H54 (cell line): Measurements from ENCODE around the gene OR5K1.

ENCODE experiments used
- DNase-seq: peaks from one replicate; pipeline ENCODE4 v3.0.0; 2011; ENCODE audit warnings: low spot score, mixed read lengths; ENCODE audit not compliant: insufficient read length
- FAIRE-seq: peaks from 3 replicates; lab custom pipeline; 2011; peaks lifted over from hg19 to GRCh38; lab: Jason Lieb, UNC
- POLR2A ChIP-seq: IDR thresholded peaks from 2 replicates; pipeline ENCODE4 v1.6.1; 2011; ENCODE audit warnings: low read depth, mild to moderate bottlenecking, low read length

OR5K1 gene

GRCh38 chr3:98497381-98497780, 34.4 kb downstream of the OR5K1 start, which contains the start of gene OR5K2:
OR5K2 (plus strand) TSS chr3:98497681; CDS start chr3:98497681, 0 bp downstream.
- no peak for FAIRE-seq
- no peak for DNase-seq
- no peak for TF ChIP-seq POLR2A

GRCh38 chr3:98500019-98500418, 37.0 kb downstream of the OR5K1 start:
- DNase-seq, result no peak
- TF ChIP-seq POLR2A, result no peak
- FAIRE-seq, result peak; percentile 52

DNA sequence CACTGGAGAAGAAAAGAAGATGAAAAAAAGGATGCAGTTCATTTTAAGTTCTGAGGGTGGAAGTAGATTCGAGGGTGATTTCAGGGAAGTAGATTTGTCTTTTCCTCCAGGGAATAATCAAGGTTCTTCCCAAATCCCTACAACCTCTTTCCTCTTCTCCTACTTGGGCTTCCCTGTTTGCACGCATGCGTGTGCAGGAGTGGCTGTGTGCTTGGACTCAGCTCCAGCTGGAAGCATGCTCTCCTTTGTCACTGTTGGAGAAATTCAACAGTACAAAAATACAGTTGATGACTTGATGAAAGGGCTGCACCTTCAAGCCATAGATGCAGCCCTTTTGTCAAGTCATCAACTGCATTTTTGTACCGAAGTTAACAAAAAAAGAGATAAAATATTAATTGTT, 38.3 kb downstream of the OR5K1 start:
- DNase-seq (no peak), FAIRE-seq (no peak)
- TF ChIP-seq POLR2A, result no peak

- DNase-seq (no peak), FAIRE-seq (no peak)
- TF ChIP-seq POLR2A, result no peak
Observed at GRCh38 chr3:98501863-98502576, 39.0 kb downstream of the OR5K1 start.

- no peak for FAIRE-seq
- no peak for TF ChIP-seq POLR2A
Observed at GRCh38 chr3:98504539-98504938, 41.5 kb downstream of the OR5K1 start.

DNA sequence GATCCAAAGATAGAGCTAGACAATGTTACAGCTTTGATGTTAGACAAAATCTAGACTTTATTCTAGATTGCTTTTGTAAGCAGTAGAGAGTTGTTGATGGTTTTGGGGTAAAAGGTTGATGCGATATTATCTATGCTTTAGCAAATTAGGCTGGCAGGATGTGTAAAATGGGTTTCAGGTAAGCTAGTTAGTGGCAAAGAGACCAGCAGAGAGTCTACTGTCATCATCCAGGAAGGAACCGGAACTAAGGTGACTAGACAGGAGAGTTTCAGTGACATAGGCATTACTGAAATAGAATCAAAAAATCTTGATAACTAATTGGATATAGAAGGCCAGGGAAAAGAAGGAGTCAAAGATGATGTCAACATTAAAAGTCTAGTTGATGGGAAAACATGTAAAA, 45.6 kb downstream of the OR5K1 start:
- no peak for FAIRE-seq
- TF ChIP-seq POLR2A, result no peak
- DNase-seq, result no peak

More at GRCh38 chr3:98504539-98504938, 41.5 kb downstream of the OR5K1 start:
- no peak for DNase-seq

GRCh38 chr3:98512576-98512975, 49.6 kb downstream of the OR5K1 start:
- DNase-seq, result no peak
- no peak for FAIRE-seq
- no peak for TF ChIP-seq POLR2A

GRCh38 chr3:98513091-98513511, 50.1 kb downstream of the OR5K1 start:
- FAIRE-seq (peak; percentile 92), DNase-seq (peak; percentile 6)
- no peak for TF ChIP-seq POLR2A

GRCh38 chr3:98513736-98514135, 50.7 kb downstream of the OR5K1 start:
- peak; percentile 15 for FAIRE-seq
- DNase-seq, result no peak
- TF ChIP-seq POLR2A, result no peak

GRCh38 chr3:98514948-98515347, 51.9 kb downstream of the OR5K1 start:
- TF ChIP-seq POLR2A, result no peak
- FAIRE-seq, result no peak
- no peak for DNase-seq

DNA sequence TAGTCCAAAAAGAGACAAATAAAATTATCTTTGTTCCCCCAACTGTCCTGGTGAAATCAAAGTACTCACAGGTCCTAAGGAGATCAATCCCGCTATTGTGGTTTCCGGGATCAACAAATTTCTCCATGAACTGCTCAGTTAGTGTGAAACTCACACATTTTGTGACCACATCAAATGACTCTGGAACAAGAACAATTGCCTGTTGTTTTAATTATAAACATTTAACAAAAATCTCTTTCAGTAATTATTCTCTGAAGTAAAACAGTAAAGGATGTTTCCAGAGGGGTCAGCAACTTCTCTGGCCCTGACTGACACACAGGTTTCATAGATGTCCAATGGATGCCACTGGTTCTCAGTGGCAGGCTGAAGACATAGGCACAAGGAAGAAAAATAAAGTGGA, 55.8 kb downstream of the OR5K1 start:
- TF ChIP-seq POLR2A, result no peak
- DNase-seq (no peak), FAIRE-seq (no peak)

GRCh38 chr3:98519351-98519750, 56.4 kb downstream of the OR5K1 start:
- FAIRE-seq, result peak; percentile 45
- TF ChIP-seq POLR2A, result no peak

DNA sequence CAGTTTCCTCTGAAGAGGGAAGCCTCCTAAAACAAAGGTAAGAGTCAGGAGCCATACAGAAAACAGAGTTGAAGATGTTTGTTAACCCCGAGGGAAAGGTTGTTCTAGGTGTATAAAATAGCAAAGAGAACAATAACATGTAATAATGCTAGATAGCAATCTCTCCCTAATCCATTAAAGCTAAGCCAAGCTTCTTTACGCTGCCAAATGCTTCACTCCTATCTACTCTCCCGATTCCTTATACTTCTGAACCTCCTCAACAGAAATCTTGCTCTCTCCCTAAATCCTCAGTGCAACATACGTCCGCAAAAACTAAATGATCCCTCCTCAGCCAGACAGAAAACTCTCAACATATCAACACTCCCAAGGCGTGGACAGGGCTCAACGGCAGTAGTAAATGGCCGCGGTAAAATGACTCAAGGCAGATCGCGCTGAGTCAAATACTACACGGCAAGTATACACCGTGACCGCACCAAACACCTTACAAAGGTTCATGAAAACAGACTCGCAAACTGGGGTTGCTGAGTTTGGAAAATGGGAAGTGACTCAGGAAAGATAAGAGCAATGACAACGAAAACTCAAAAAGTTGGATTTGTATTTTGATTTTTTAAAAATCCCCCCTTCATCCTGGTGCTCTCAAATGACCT, 59.0 kb downstream of the OR5K1 start:
- no peak for TF ChIP-seq POLR2A
- FAIRE-seq, result peak; percentile 92
- DNase-seq, result peak; percentile 23

More at GRCh38 chr3:98519351-98519750, 56.4 kb downstream of the OR5K1 start:
- DNase-seq, result no peak
